Natural killer cell (primary cell): ENCODE data around the gene PLSCR4. TPM values are rescaled to one million over a fixed set of nuclear protein-coding genes. Genes with fewer than 3 reads are reported as not detected.

ENCODE experiments used
- ATAC-seq, 3 donors: fragments of 150-1000 bp in 2 of 3; fragments of 200-7000 bp in 1 of 3; cut with Tn5 transposase; 1 replicate in 1 of 3; 2 replicates in 2 of 3; pipeline ENCODE4 v1.10.0; 2021; ENCODE audit warnings: mild to moderate bottlenecking in 2 of 3, moderate library complexity in 2 of 3
- DNase-seq, 2 donors: peaks; one replicate each; pipeline versions ENCODE4 v3.0.0 to v3.0.0-alpha.2; 2013 to 2021; ENCODE audit warnings: mixed read lengths in 1 of 2
- H3K27ac ChIP-seq: one replicate; pipeline ENCODE4 v1.5.1; 2013; ENCODE audit warnings: mild to moderate bottlenecking, low read length
- H3K27me3 ChIP-seq: one replicate; pipeline ENCODE4 v1.6.1; 2013; ENCODE audit warnings: low read length; ENCODE audit not compliant: control insufficient read depth, insufficient read depth
- H3K36me3 ChIP-seq: one replicate; pipeline ENCODE4 v1.6.1; 2013; ENCODE audit warnings: low read length; ENCODE audit not compliant: control insufficient read depth, insufficient read depth
- H3K4me1 ChIP-seq: one replicate; pipeline ENCODE4 v1.6.1; 2013; ENCODE audit warnings: low read length; ENCODE audit not compliant: control insufficient read depth, insufficient read depth
- H3K4me3 ChIP-seq: one replicate; pipeline ENCODE4 v1.5.1; 2013; ENCODE audit warnings: low read length
- H3K9me3 ChIP-seq: one replicate; pipeline ENCODE4 v1.6.1; 2013; ENCODE audit warnings: low read length; ENCODE audit not compliant: control insufficient read depth, insufficient read depth
- H3K27ac Mint-ChIP-seq, 2 donors: one replicate each; pipeline ENCODE4 v1.8.0; 2022; ENCODE audit warnings: mild to moderate bottlenecking in 2 of 2, mixed read lengths in 2 of 2, moderate library complexity in 1 of 2
- H3K27me3 Mint-ChIP-seq, 2 donors: one replicate each; pipeline ENCODE4 v1.8.0; 2022; ENCODE audit warnings: low read depth in 2 of 2, mixed read lengths in 2 of 2
- H3K36me3 Mint-ChIP-seq: one replicate; pipeline ENCODE4 v1.8.0; 2022; ENCODE audit warnings: mixed read lengths
- H3K4me1 Mint-ChIP-seq, 2 donors: one replicate each; pipeline ENCODE4 v1.8.0; 2022; ENCODE audit warnings: mixed read lengths in 2 of 2
- H3K4me3 Mint-ChIP-seq: one replicate; pipeline ENCODE4 v1.8.0; 2022; ENCODE audit warnings: mild to moderate bottlenecking, moderate library complexity, mixed read lengths
- H3K9me3 Mint-ChIP-seq, 2 donors: one replicate each; pipeline ENCODE4 v1.8.0; 2022; ENCODE audit warnings: mixed read lengths in 2 of 2
- WGBS: methylation state at CpG from one replicate; pipeline ENCODE4 v1.1.7; 2013; ENCODE audit warnings: missing lambda C conversion rate; ENCODE audit not compliant: insufficient coverage; 5-methylcytosine and 5-hydroxymethylcytosine counted together
- intact Hi-C: fragments of 100-400 bp; cut with micrococcal nuclease; formaldehyde crosslinking; loops from one replicate; pipeline ENCODE4 v1.14.2; 2022
- total RNA-seq, 4 donors: library from RNA; stranded (reverse); fragments of 120-200 nt in 1 of 4; gene quantifications; one replicate each; pipeline versions ENCODE4 v1.2.3 to v1.2.4, GENCODE V29; 2013 to 2022
- TF ChIP-seq, protein P1 (sequence below): fragments of 200-600 bp; IDR thresholded peaks from one replicate; pipeline ENCODE4 v1.8.0; 2022; ENCODE audit warnings: antibody characterized with exemption

Gene PLSCR4
- total RNA-seq, 3 donors from 2014 or later (not counting 1 experiment from before 2014, with no cell fraction given) = 0.11 to 0.21 TPM; not detected in 1

DNA sequence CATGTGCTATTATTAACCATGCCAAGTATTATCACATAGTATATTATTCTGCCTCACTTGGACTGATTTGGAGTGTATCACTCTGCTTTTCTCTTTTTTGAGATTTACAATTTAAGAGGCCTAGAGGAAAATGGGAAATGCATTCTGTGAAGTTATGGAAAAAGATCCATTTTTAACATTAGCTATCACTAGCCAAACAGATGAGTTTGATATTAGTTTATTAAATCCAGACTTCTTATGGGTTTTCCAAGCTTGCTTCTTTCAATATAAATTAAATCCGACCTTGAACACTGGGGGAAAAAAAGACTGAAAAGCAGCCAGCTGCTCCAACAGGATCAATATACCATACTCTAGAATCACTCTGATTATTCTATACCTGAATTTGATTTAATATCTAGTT, 59.9 kb downstream of the PLSCR4 start:
- Histone ChIP-seq H3K27ac (no peak overlapping the region), H3K27me3 (no peaks in the 10 kb centered on the region), H3K4me1 (no peaks in the 10 kb centered on the region), H3K9me3 (no peaks in the 10 kb centered on the region), H3K36me3 (no peaks in the 10 kb centered on the region), H3K4me3 (no peak overlapping the region)
- Mint-ChIP-seq H3K4me3 (no peak overlapping the region), H3K27me3 (peaks cover 0 to 2% of the 10 kb centered on the region in 2 donors), H3K9me3 (no peaks in the 10 kb centered on the region), H3K4me1 (peaks cover 0 to 5% of the 10 kb centered on the region in 2 donors), H3K27ac (no peak overlapping the region), H3K36me3 (no peaks in the 10 kb centered on the region)
- no CpG with 5 or more reads among the region's 1 CpG for WGBS
- ATAC-seq = no peak
- intact Hi-C loops = no loop called here
- DNase-seq = no peak
- TF ChIP-seq, protein P1, sequence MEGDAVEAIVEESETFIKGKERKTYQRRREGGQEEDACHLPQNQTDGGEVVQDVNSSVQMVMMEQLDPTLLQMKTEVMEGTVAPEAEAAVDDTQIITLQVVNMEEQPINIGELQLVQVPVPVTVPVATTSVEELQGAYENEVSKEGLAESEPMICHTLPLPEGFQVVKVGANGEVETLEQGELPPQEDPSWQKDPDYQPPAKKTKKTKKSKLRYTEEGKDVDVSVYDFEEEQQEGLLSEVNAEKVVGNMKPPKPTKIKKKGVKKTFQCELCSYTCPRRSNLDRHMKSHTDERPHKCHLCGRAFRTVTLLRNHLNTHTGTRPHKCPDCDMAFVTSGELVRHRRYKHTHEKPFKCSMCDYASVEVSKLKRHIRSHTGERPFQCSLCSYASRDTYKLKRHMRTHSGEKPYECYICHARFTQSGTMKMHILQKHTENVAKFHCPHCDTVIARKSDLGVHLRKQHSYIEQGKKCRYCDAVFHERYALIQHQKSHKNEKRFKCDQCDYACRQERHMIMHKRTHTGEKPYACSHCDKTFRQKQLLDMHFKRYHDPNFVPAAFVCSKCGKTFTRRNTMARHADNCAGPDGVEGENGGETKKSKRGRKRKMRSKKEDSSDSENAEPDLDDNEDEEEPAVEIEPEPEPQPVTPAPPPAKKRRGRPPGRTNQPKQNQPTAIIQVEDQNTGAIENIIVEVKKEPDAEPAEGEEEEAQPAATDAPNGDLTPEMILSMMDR = no peak

DNA sequence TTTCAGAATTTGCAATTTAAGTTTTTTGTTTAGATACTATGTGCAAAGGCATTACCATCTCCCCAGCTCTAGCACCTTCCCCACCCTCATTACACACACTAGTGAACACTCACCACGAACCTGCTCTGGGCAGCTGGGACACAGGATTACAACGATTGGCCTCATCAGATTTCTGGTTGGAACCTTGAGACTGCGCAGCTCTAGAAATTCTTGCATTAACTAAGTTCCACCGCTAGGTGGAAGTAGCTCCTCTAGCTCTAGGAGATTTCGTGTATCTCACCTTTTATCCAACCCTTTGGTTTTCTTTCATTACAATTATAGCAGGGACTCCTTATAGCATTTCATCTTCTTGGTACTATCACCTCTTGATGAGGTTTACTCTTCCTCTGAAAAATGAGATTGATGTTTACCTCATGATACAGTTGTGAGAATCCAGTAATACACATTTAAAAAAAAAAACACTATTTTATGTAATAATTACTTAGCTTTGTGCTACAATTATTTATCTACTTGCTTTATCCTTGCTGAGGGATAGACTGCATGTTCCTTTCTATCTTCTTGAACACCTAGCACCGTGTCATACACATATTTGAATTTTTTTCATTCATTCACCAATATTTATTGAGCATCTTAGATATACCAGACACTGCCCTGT, 61.3 kb downstream of the PLSCR4 start:
- no peaks in the 10 kb centered on the region for H3K36me3 ChIP-seq
- WGBS = 13% methylated on average over 6 of the region's 6 CpGs
- intact Hi-C loops = loop anchor here (1.0 kb wide), 1 partner anchor 388 kb away; no protein-coding TSS in a partner anchor
- Mint-ChIP-seq H3K4me1 (peaks cover 0 to 5% of the 10 kb centered on the region in 2 donors), H3K9me3 (no peaks in the 10 kb centered on the region), H3K27me3 (peaks cover 0 to 2% of the 10 kb centered on the region in 2 donors), H3K36me3 (no peaks in the 10 kb centered on the region), H3K27ac (no peak overlapping the region), H3K4me3 (no peak overlapping the region)
- H3K9me3 ChIP-seq = no peaks in the 10 kb centered on the region
- H3K27ac ChIP-seq = no peak overlapping the region
- no peak overlapping the region for H3K4me3 ChIP-seq
- peak; percentile 61 to 68 (median 64) for ATAC-seq
- H3K4me1 ChIP-seq = no peaks in the 10 kb centered on the region
- H3K27me3 ChIP-seq = no peaks in the 10 kb centered on the region
- peak in 1 of 2 donors; percentile 51 for DNase-seq
- TF ChIP-seq, protein P1 = peak; percentile 71

DNA sequence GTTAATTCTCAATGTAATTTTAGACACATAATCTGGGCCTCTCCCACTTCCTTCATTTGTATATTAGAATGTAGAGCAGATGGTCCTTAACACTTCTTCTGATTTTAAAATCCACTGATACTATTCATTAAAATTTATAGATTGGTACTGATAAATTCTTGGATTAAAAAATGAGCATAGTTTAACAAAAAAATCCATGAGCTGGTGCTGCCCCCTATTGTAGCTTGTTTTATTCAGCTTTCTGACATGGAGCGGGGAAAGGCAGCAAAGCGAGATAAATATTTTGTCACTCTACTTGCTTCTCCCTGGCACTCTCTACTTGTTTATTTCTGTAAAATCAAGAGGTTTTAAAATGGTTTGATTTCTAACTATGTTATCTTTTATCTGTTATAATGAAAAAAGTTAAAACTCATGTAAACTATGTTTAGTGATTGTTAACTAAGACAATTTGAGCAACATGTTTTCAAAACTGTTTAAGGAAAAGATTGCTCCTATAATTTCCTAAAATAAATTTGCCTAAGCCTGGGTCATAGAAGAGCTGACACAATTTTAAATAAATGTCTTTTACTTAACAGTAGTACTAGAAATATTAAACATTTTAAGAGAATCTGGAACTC, 63.5 kb downstream of the PLSCR4 start:
- DNase-seq (no peak), ATAC-seq (no peak)
- no peak overlapping the region for H3K4me3 ChIP-seq
- H3K4me3 Mint-ChIP-seq = no peak overlapping the region
- peaks cover 0 to 5% of the 10 kb centered on the region in 2 donors for H3K4me1 Mint-ChIP-seq
- intact Hi-C loops = no loop called here
- no peak overlapping the region for H3K27ac ChIP-seq
- H3K36me3 ChIP-seq = no peaks in the 10 kb centered on the region
- H3K4me1 ChIP-seq = no peaks in the 10 kb centered on the region
- H3K9me3 ChIP-seq = no peaks in the 10 kb centered on the region
- no peaks in the 10 kb centered on the region for H3K27me3 ChIP-seq
- H3K27me3 Mint-ChIP-seq = peaks cover 0 to 2% of the 10 kb centered on the region in 2 donors
- H3K27ac Mint-ChIP-seq = no peak overlapping the region
- H3K36me3 Mint-ChIP-seq = no peaks in the 10 kb centered on the region
- H3K9me3 Mint-ChIP-seq = no peaks in the 10 kb centered on the region
- 86% methylated on average over 1 of the region's 2 CpGs for WGBS
- TF ChIP-seq, protein P1 = no peak
